Immature natural killer cell (primary cell): ENCODE measurements around the gene EYS. TPM values are rescaled to one million over a fixed set of nuclear protein-coding genes. Genes with fewer than 3 reads are reported as not detected.
"Not testable (repeated sequence)": the region's sequence is repeated elsewhere in the genome, so short reads cannot be mapped to it uniquely, and the experiment has no call there.

Experiments used
- DNase-seq, 3 donors: peaks; one replicate each; pipeline ENCODE4 v3.0.0; 2022; ENCODE audit warnings: mixed read lengths in 1 of 3
- H3K27ac Mint-ChIP-seq, 6 donors: one replicate each; pipeline ENCODE4 v1.8.0; 2020; ENCODE audit warnings: mixed read lengths in 6 of 6, mild to moderate bottlenecking in 5 of 6, inconsistent platforms in 4 of 6, moderate library complexity in 3 of 6
- H3K27me3 Mint-ChIP-seq, 3 donors: one replicate each; pipeline ENCODE4 v1.8.0; 2020 to 2021; ENCODE audit warnings: low read depth in 3 of 3, mild to moderate bottlenecking in 3 of 3, mixed read lengths in 3 of 3, moderate library complexity in 3 of 3, inconsistent platforms in 1 of 3
- H3K36me3 Mint-ChIP-seq, 3 donors: one replicate each; pipeline ENCODE4 v1.8.0; 2020; ENCODE audit warnings: mixed read lengths in 3 of 3, inconsistent platforms in 2 of 3, mild to moderate bottlenecking in 2 of 3
- H3K4me1 Mint-ChIP-seq, 2 donors: one replicate each; pipeline ENCODE4 v1.8.0; 2020; ENCODE audit warnings: inconsistent platforms in 2 of 2, mild to moderate bottlenecking in 2 of 2, mixed read lengths in 2 of 2, moderate library complexity in 1 of 2
- H3K4me3 Mint-ChIP-seq, 5 donors: one replicate each; pipeline ENCODE4 v1.8.0; 2020; ENCODE audit warnings: mild to moderate bottlenecking in 5 of 5, mixed read lengths in 5 of 5, inconsistent platforms in 3 of 5, moderate library complexity in 3 of 5
- H3K9me3 Mint-ChIP-seq, 6 donors: one replicate each; pipeline ENCODE4 v1.8.0; 2020; ENCODE audit warnings: mild to moderate bottlenecking in 6 of 6, mixed read lengths in 6 of 6, inconsistent platforms in 4 of 6, moderate library complexity in 3 of 6
- polyA plus RNA-seq, 3 donors: library from polyadenylated mRNA; unstranded; fragments of 300-500 nt; fragmentation: Illumina TruSeq; gene quantifications; one replicate each; pipeline ENCODE4 v1.2.3, GENCODE V29; 2021

EYS gene
- polyA plus RNA-seq, 3 donors from 2014 or later, result not detected

- not testable (repeated sequence) for H3K27me3 Mint-ChIP-seq, H3K4me3 Mint-ChIP-seq, H3K27ac Mint-ChIP-seq
Measured at GRCh38 chr6:64238908-64239307, 1468.1 kb downstream of the EYS start.

GRCh38 chr6:64238071-64238470 is 1469.0 kb downstream of the EYS start:
- Mint-ChIP-seq H3K36me3 (peaks cover 0 to 4% (median 0%) of the 10 kb centered on the region in 3 donors), H3K4me1 (no peaks in the 10 kb centered on the region)
- no peak for DNase-seq

More at GRCh38 chr6:64238908-64239307, 1468.1 kb downstream of the EYS start:
- not testable (repeated sequence) for H3K36me3 Mint-ChIP-seq, DNase-seq, H3K4me1 Mint-ChIP-seq
- peaks cover 14 to 60% (median 38%) of the 10 kb centered on the region in 6 donors for H3K9me3 Mint-ChIP-seq

GRCh38 chr6:64233746-64234145 is 1473.3 kb downstream of the EYS start:
- no peak overlapping the region for H3K27ac Mint-ChIP-seq
- H3K27me3 Mint-ChIP-seq, result peaks cover 0 to 2% (median 0%) of the 10 kb centered on the region in 3 donors
- peaks cover 12 to 38% (median 19%) of the 10 kb centered on the region in 6 donors for H3K9me3 Mint-ChIP-seq
- no peaks in the 10 kb centered on the region for H3K4me1 Mint-ChIP-seq
- no peak for DNase-seq
- no peaks in the 10 kb centered on the region for H3K36me3 Mint-ChIP-seq
- H3K4me3 Mint-ChIP-seq, result no peak overlapping the region

More at GRCh38 chr6:64238071-64238470, 1469.0 kb downstream of the EYS start:
- H3K27me3 Mint-ChIP-seq, result peaks cover 0 to 1% (median 0%) of the 10 kb centered on the region in 3 donors
- H3K9me3 Mint-ChIP-seq, result peaks cover 13 to 57% (median 39%) of the 10 kb centered on the region in 6 donors
- no peak overlapping the region for H3K4me3 Mint-ChIP-seq
- H3K27ac Mint-ChIP-seq, result no peak overlapping the region

GRCh38 chr6:64231928-64232327 is 1475.1 kb downstream of the EYS start:
- Mint-ChIP-seq H3K4me3 (no peak overlapping the region), H3K27me3 (peaks cover 0 to 2% (median 0%) of the 10 kb centered on the region in 3 donors), H3K9me3 (peaks cover 6 to 25% (median 9%) of the 10 kb centered on the region in 6 donors), H3K36me3 (no peaks in the 10 kb centered on the region), H3K4me1 (no peaks in the 10 kb centered on the region), H3K27ac (no peak overlapping the region)
- no peak for DNase-seq

GRCh38 chr6:64230530-64230929 is 1476.5 kb downstream of the EYS start:
- H3K4me3 Mint-ChIP-seq, result no peak overlapping the region
- DNase-seq, result no peak
- H3K4me1 Mint-ChIP-seq, result no peaks in the 10 kb centered on the region
- H3K9me3 Mint-ChIP-seq, result peaks cover 4 to 22% (median 10%) of the 10 kb centered on the region in 6 donors
- H3K36me3 Mint-ChIP-seq, result no peaks in the 10 kb centered on the region
- H3K27ac Mint-ChIP-seq, result no peak overlapping the region
- H3K27me3 Mint-ChIP-seq, result peaks cover 0 to 2% (median 0%) of the 10 kb centered on the region in 3 donors

GRCh38 chr6:64227863-64228262 is 1479.2 kb downstream of the EYS start:
- peaks cover 8 to 25% (median 10%) of the 10 kb centered on the region in 6 donors for H3K9me3 Mint-ChIP-seq
- DNase-seq, result no peak
- H3K27ac Mint-ChIP-seq, result no peak overlapping the region
- H3K4me3 Mint-ChIP-seq, result no peak overlapping the region
- H3K4me1 Mint-ChIP-seq, result no peaks in the 10 kb centered on the region
- H3K36me3 Mint-ChIP-seq, result no peaks in the 10 kb centered on the region
- H3K27me3 Mint-ChIP-seq, result peaks cover 0 to 2% (median 0%) of the 10 kb centered on the region in 3 donors

GRCh38 chr6:64225503-64225902 is 1481.5 kb downstream of the EYS start:
- DNase-seq, result no peak
- Mint-ChIP-seq H3K4me3 (no peak overlapping the region), H3K27me3 (no peaks in the 10 kb centered on the region), H3K9me3 (peaks cover 4 to 30% (median 11%) of the 10 kb centered on the region in 6 donors), H3K4me1 (no peaks in the 10 kb centered on the region), H3K36me3 (no peaks in the 10 kb centered on the region), H3K27ac (no peak overlapping the region)

GRCh38 chr6:64224819-64225218 is 1482.2 kb downstream of the EYS start:
- DNase-seq, result no peak
- H3K27me3 Mint-ChIP-seq, result peaks cover 0 to under 1% (median 0%) of the 10 kb centered on the region in 3 donors
- no peak overlapping the region for H3K4me3 Mint-ChIP-seq
- H3K36me3 Mint-ChIP-seq, result peaks cover 0 to 3% (median 0%) of the 10 kb centered on the region in 3 donors
- H3K27ac Mint-ChIP-seq, result no peak overlapping the region
- H3K4me1 Mint-ChIP-seq, result no peaks in the 10 kb centered on the region
- H3K9me3 Mint-ChIP-seq, result peaks cover 4 to 37% (median 15%) of the 10 kb centered on the region in 6 donors

- no peaks in the 10 kb centered on the region for H3K4me1 Mint-ChIP-seq
- no peak overlapping the region for H3K27ac Mint-ChIP-seq
- peaks cover 6 to 45% (median 20%) of the 10 kb centered on the region in 6 donors for H3K9me3 Mint-ChIP-seq
- H3K36me3 Mint-ChIP-seq, result peaks cover 0 to 3% (median 0%) of the 10 kb centered on the region in 3 donors
- peaks cover 0 to 1% (median 0%) of the 10 kb centered on the region in 3 donors for H3K27me3 Mint-ChIP-seq
- H3K4me3 Mint-ChIP-seq, result no peak overlapping the region
- no peak for DNase-seq
Measured at GRCh38 chr6:64221776-64222175, 1485.2 kb downstream of the EYS start.

GRCh38 chr6:64220801-64221200 is 1486.2 kb downstream of the EYS start:
- Mint-ChIP-seq H3K9me3 (peaks cover 8 to 46% (median 23%) of the 10 kb centered on the region in 6 donors), H3K36me3 (peaks cover 0 to 3% (median 0%) of the 10 kb centered on the region in 3 donors), H3K4me3 (no peak overlapping the region), H3K27ac (no peak overlapping the region), H3K4me1 (no peaks in the 10 kb centered on the region), H3K27me3 (peaks cover 0 to 1% (median 0%) of the 10 kb centered on the region in 3 donors)
- no peak for DNase-seq

- H3K27me3 Mint-ChIP-seq, result peaks cover 0 to 1% (median 0%) of the 10 kb centered on the region in 3 donors
- no peaks in the 10 kb centered on the region for H3K4me1 Mint-ChIP-seq
- peaks cover 0 to 3% (median 0%) of the 10 kb centered on the region in 3 donors for H3K36me3 Mint-ChIP-seq
- no peak for DNase-seq
- no peak overlapping the region for H3K27ac Mint-ChIP-seq
- H3K9me3 Mint-ChIP-seq, result peaks cover 9 to 41% (median 22%) of the 10 kb centered on the region in 6 donors
- no peak overlapping the region for H3K4me3 Mint-ChIP-seq
Measured at GRCh38 chr6:64217721-64218620, 1489.1 kb downstream of the EYS start.

GRCh38 chr6:64214373-64214772 is 1492.7 kb downstream of the EYS start:
- Mint-ChIP-seq H3K27me3 (peaks cover 0 to 4% (median 0%) of the 10 kb centered on the region in 3 donors), H3K4me1 (no peaks in the 10 kb centered on the region), H3K36me3 (no peaks in the 10 kb centered on the region), H3K9me3 (peaks cover 10 to 47% (median 20%) of the 10 kb centered on the region in 6 donors), H3K4me3 (no peak overlapping the region), H3K27ac (no peak overlapping the region)
- DNase-seq, result no peak

- Mint-ChIP-seq H3K27ac (no peak overlapping the region), H3K4me3 (no peak overlapping the region), H3K4me1 (no peaks in the 10 kb centered on the region), H3K27me3 (peaks cover 0 to 4% (median 0%) of the 10 kb centered on the region in 3 donors), H3K36me3 (no peaks in the 10 kb centered on the region), H3K9me3 (peaks cover 8 to 45% (median 17%) of the 10 kb centered on the region in 6 donors)
- no peak for DNase-seq
Measured at GRCh38 chr6:64213697-64214096, 1493.3 kb downstream of the EYS start.

GRCh38 chr6:64197246-64197645 is 1509.8 kb downstream of the EYS start:
- Mint-ChIP-seq H3K27me3 (no peaks in the 10 kb centered on the region), H3K27ac (no peak overlapping the region), H3K4me3 (no peak overlapping the region), H3K36me3 (no peaks in the 10 kb centered on the region), H3K9me3 (peaks cover 2 to 33% (median 9%) of the 10 kb centered on the region in 6 donors), H3K4me1 (no peaks in the 10 kb centered on the region)
- no peak for DNase-seq
